HG03520 (cell line): ENCODE data around the gene IL4I1.
A peak's percentile ranks its signal among the peaks of the same experiment; 100 is the strongest.

Source experiments
- ATAC-seq: cut with Tn5 transposase; IDR thresholded peaks from one replicate; pipeline ENCODE4 v1.9.1; 2021; ENCODE audit warnings: mild to moderate bottlenecking, moderate library complexity; ENCODE audit not compliant: unreplicated experiment

The IL4I1 gene

GRCh38 chr19:49866933-49867782 lies 29.5 kb downstream of the IL4I1 start, which contains the start of gene PNKP:
Gene PNKP, minus strand, starts transcription at chr19:49867576. Its CDS starts 372 bp downstream, at chr19:49867204.
- ATAC-seq: peak; percentile 31

- ATAC-seq: no peak
Observed at GRCh38 chr19:49864890-49865289, 31.8 kb downstream of the IL4I1 start.

- ATAC-seq: no peak
Observed at GRCh38 chr19:49863935-49864320, 32.8 kb downstream of the IL4I1 start.

- no peak for ATAC-seq
Observed at GRCh38 chr19:49863254-49863934, 33.3 kb downstream of the IL4I1 start.

- no peak for ATAC-seq
Observed at GRCh38 chr19:49862391-49863253, 34.1 kb downstream of the IL4I1 start.

- no peak for ATAC-seq
Observed at GRCh38 chr19:49861541-49862378, 34.9 kb downstream of the IL4I1 start.

- no peak for ATAC-seq
Observed at GRCh38 chr19:49861107-49861506, 35.6 kb downstream of the IL4I1 start.

- ATAC-seq: no peak
Observed at GRCh38 chr19:49860336-49861102, 36.2 kb downstream of the IL4I1 start.

GRCh38 chr19:49859682-49860335 lies 36.9 kb downstream of the IL4I1 start:
- no peak for ATAC-seq

- no peak for ATAC-seq
Observed at GRCh38 chr19:49858088-49858985, 38.4 kb downstream of the IL4I1 start.

GRCh38 chr19:49857838-49858087 lies 38.9 kb downstream of the IL4I1 start:
- no peak for ATAC-seq

GRCh38 chr19:49857061-49857837 lies 39.4 kb downstream of the IL4I1 start:
- no peak for ATAC-seq

GRCh38 chr19:49856574-49857021 lies 40.1 kb downstream of the IL4I1 start:
- ATAC-seq: no peak

GRCh38 chr19:49855676-49856573 lies 40.8 kb downstream of the IL4I1 start:
- ATAC-seq: no peak

GRCh38 chr19:49855277-49855675 lies 41.4 kb downstream of the IL4I1 start:
- ATAC-seq: no peak
